Fibroblast of upper back skin (primary cell): ENCODE measurements around the gene PAX8.

Experiments used
- DNase-seq: peaks from one replicate; pipeline ENCODE4 v3.0.0-alpha.2; 2013

PAX8 gene

DNA sequence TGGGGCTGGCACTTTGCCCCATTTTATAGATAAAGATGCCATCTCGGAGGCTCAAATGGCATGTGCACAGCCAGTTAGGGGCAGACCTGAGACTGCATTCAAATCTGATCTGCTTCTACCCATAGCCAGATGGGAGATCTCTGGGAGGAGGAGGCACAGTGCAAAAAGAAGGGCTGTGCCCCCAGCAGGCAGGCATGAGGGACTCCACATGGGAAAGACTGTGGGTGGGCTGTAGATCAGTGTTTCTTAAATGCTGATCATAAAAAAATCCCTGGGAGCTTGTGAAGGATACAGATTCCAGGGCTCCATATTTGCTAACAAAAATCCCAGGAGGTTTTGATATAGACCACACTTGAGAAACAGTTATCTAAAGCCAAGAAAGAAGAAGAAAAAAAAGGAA, 15.2 kb downstream of the PAX8 start:
- DNase-seq: no peak

DNA sequence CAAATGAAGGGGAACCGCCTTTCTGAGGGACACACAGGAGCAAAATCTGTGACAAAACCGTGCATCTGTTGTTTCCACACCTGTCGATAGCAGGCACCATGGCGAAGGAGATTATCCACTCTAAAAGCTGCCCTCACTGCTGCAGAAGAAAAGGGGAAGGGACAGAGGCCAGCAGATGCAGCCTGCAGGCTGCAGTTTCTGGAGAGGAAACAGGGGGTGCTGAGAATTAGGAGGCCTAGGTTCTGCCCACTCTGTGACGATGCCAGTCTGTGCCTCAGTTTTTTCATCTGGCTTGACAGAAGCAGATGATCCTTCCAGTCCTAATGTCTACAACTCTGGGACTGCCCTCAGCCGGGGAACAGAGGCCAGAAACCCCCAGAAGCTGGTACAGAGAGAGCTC, 17.7 kb downstream of the PAX8 start:
- no peak for DNase-seq

GRCh38 chr2:113258471-113259147, 20.1 kb downstream of the PAX8 start:
- DNase-seq: no peak

GRCh38 chr2:113257516-113258264, 21.0 kb downstream of the PAX8 start:
- peak; percentile 40 for DNase-seq

GRCh38 chr2:113255140-113256070, 23.3 kb downstream of the PAX8 start:
- DNase-seq: peak; percentile 44

- no peak for DNase-seq
Observed at GRCh38 chr2:113253453-113253852, 25.3 kb downstream of the PAX8 start.

DNA sequence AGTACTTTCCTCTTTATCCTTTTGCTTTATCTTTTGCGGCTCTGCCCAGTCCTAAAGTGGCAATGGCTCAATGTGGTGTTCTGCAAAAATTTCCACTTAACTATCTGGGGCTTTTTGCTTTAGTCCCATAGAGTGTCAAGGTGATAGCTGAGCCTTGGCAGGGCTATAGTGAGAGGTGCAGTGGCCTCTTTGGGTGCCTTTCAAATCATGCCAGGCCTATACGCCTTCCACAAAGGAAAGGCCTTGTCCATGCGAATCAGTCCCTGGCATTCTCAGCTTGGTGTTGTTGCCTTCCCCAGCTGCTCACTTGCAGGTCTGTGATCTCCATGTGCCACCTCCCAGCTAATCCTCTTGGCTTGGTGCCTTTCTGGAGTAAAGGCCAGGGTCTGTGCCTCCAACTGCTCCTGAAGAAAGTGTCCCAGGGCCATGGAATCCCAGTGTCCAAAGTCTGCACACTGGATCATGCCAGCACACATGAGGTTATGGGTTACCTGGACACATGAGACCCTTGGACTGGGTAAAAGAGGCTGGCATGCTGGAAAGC, 26.6 kb downstream of the PAX8 start:
- no peak for DNase-seq

DNA sequence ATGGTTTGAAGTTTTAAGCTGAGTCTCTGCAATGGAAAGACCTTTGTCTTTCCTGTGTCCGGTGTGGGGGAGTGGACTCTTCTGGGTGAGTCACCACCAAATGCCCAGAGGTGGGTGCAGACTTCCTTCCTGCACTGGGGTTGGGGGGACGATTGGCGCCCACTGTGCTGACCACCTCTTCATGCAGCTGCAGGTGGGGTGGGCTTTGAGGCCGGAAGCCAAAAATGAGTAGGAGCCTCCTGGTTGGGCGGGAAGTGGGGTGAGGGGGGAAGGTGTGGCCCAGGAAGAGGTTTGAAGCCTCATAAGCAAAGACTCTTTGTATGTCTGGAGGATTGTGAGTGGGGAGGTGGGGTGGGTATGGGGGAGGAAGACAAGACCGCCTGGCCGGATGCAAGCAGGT, 27.6 kb downstream of the PAX8 start:
- DNase-seq: no peak

- DNase-seq: peak; percentile 79
Observed at GRCh38 chr2:113248997-113249770, 29.5 kb downstream of the PAX8 start.

- DNase-seq: no peak
Observed at GRCh38 chr2:113246606-113247005, 32.1 kb downstream of the PAX8 start.

DNA sequence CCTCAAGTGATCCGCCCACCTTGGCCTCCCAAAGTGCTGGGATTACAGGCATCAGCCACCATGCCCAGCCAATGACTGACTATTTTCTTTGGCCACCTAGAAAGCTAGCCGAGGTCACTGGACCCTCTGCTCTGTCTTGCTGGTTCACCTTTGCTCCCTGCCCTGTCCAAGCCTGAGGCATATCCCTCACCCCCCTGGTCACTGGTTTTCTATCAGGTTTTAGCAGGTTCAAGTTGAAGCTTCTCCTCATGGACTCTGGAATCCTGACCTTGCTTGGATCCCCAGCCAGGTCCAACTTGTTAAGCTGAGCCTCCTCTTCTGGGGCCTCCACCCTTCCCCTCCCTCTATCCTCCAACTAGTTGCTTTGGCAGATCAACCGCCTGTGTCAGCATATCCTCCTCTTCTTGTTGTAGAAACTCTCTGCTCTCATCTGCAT, 33.4 kb downstream of the PAX8 start:
- DNase-seq: no peak

GRCh38 chr2:113242327-113242726, 36.4 kb downstream of the PAX8 start:
- DNase-seq: no peak

DNA sequence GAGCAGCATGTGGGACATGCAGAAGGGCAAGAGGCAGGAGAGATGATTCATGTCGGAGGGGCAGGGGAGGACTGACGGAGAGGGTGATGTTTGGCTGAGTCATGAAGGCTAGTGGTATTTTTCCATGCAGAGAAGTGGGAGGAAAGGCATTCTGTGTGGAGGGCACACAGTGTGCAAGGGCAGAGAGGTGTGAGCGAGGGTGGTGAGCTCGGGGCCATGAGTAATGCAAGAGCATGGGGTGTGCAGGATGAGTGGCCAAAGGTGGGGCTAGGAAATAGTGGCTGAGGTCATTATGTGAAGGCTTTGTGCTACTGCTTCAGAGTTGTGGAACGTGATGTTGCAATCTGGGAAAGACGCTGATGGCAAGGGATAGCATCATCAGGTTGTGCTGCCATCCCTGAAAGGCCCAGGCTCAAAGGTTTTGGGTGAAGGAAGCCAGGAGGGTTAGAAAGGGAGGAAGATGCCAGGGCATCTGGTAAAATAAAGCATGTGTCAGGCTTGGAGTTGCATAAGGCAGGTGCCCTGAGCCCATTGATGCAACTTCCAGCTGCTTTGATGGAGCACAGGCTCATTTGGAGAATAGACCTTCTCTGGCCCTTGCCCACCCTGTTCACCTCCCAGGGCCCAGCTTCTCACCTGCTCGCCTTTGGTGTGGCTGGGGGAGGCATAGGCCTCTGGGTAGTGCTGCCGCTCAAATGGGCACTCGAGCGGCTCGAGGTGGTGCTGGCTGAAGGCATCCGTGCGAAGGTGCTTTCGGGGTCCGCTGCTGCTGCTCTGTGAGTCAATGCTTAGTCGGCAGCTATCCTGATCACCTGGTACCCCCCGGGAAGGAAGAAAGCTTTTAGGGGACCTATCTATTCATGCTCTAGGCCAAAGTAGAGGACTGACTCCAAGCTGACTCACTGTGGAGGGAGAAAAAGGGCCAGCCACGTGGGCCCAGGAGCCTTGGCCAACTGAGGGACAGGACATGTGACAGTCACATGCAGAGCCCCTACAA, 37.5 kb downstream of the PAX8 start:
- DNase-seq: peak; percentile 96

DNA sequence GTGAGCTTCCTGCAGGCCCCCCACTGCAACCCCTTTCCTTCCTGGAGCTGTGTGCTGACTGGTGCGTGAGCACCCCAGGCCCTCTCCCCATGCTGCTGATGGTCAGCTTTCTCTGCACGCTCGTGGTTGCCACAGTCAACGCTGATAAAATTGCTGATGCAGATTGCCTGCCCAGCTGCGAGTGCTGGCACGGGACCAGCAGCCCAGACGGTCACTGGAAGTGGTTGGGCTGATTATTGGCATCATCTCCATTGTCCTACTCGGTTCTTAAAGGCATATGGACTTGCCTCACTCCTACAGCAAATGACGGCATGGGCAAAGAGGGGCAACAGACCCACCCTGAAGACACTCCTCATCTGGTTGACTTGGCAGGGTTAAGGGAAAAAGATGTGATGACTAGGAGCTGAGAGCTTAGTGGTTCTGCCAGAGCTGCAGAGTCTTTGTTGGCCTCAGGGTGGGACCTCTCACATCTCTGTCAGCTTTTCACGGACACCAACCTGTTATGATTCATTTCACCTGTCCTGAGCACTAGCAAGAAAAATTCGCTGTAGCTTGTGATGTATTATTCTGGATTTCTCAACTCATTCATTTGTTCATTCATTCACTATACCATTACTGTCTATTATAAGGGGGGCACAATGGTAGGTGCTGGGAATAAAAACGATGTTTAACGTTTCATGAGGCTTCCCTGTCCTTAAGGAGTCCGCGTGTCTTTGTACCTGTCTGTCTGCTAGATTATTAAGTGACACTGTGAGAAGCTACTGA, 38.4 kb downstream of the PAX8 start:
- peak; percentile 86 for DNase-seq

DNA sequence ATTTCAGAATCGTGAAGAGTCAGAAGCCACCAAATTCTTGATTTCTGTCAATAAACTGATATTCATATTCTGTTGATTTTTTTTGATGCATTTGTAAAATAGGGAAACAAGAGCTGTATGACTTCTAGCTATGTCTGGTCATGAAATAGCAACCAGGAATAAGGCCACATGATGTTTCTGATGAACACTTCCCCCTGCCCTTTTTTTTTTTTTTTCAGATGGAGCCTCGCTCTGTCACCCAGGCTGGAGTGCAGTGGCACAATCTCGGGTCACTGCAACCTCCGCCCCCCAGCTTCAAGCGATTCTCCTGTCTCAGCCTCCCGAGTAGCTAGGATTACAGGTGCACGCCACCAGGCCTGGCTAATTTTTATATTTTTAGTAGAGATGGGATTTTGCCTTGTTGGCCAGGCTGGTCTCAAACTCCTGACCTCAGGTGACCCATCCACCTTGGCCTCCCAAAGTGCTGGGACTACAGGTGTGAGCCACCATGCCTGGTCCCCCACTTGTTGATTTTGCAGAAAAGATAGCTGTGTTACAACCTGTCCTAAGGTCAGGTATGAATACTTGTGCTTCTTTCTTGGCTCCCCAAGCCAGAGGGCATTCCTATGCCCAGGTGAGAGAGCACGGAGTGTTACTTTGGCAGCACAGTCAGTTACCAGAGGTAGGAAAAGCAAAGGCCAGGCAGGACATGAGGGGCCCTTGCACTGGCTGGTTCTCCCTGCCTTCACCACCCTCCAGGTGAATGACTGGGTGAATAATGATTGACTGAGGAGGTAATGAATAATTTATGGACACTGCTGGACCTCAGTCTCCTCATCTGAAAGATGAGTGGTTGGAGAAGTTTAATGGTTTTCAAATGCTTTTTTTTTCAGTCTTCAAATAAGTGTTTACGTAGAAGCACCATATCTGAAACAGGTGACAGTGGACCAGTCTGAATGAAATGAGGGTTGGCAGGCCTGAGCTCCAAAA, 39.6 kb downstream of the PAX8 start:
- no peak for DNase-seq

DNA sequence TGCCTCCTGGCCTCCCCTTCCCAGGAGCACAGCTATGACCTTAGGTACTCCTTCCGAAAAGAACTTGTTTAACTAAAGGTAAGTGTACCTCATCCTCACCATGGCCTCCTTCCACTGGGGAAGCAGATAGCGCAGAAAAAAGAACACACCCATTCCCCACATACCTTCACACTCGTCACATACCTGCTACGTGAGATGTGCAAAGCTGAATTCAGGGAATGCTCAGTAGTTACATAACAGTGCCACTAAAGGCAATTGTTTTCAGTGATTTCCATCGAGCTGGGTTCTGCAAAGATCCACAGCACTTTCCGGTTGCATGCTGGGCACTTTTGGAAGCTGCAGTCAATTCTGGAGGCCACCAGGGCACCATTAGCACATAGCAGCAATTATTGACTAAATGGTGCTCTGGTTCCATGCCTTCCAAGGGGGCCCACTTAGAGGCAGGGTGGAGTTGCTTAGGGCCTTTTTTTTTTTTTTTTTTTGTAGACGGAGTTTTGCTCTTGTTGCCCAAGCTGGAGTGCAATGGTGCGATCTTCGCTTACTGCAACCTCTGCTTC, 41.0 kb downstream of the PAX8 start:
- DNase-seq: no peak

- no peak for DNase-seq
Observed at GRCh38 chr2:113236367-113237159, 42.2 kb downstream of the PAX8 start.
